ENCODE data around the gene PCSK5.

GRCh38 chr9:76227156-76227555, 336.7 kb downstream of the PCSK5 start:
- TF ChIP-seq CTCF (IDR thresholded peaks at IDR 0.05; ENCODE audit: poor library complexity) (no peak), EZH2phosphoT487 (IDR thresholded peaks at IDR 0.05; ENCODE audit: low read depth, severe bottlenecking, unreplicated experiment) (no peak)
